Left lung (tissue), 10 donors: ENCODE results near the gene DDX31. TPM values are rescaled to one million over a fixed set of nuclear protein-coding genes. Genes with fewer than 3 reads are reported as not detected.

ENCODE experiments used
- ATAC-seq: fragments of 200-7000 bp; cut with Tn5 transposase; one replicate; pipeline ENCODE4 v1.9.1; 2020; ENCODE audit warnings: moderate library complexity
- DNase-seq, 4 donors: peaks; one replicate each; pipeline ENCODE4 v3.0.0-alpha.2; 2013 to 2020
- H3K27ac ChIP-seq, 2 donors: fragments of 200-600 bp; sonication (generic) in 1 of 2; one replicate each; pipeline versions ENCODE4 v1.5.0 to v1.8.0; 2020 to 2021
- H3K27me3 ChIP-seq, 2 donors: fragments of 200-600 bp; sonication (generic) in 1 of 2; one replicate each; pipeline versions ENCODE4 v1.5.0 to v1.8.0; 2020 to 2021
- H3K36me3 ChIP-seq, 2 donors: fragments of 200-600 bp; sonication (generic) in 1 of 2; one replicate each; pipeline versions ENCODE4 v1.5.0 to v1.8.0; 2020 to 2021
- H3K4me1 ChIP-seq, 2 donors: fragments of 200-600 bp; one replicate each; pipeline ENCODE4 v1.8.0; 2021
- H3K4me3 ChIP-seq, 2 donors: fragments of 200-600 bp; sonication (generic) in 1 of 2; one replicate each; pipeline versions ENCODE4 v1.5.0 to v1.8.0; 2020 to 2021; ENCODE audit warnings: mild to moderate bottlenecking in 1 of 2
- H3K9me3 ChIP-seq, 2 donors: fragments of 200-600 bp; sonication (generic) in 1 of 2; one replicate each; pipeline versions ENCODE4 v1.5.0 to v1.8.0; 2020 to 2021
- intact Hi-C, 2 donors: fragments of 100-400 bp; cut with DNase I; formaldehyde crosslinking; loops; one replicate each; pipeline versions ENCODE4 v1.11.2 to v1.14.2; 2022
- polyA plus RNA-seq, 6 donors: library from polyadenylated mRNA; unstranded; fragments of 120-200 nt; gene quantifications; one replicate each; pipeline ENCODE4 v1.2.1, GENCODE V29; 2013; ENCODE audit not compliant: insufficient read length in 6 of 6
- total RNA-seq, 2 donors: library from RNA; stranded (reverse); fragmentation: NEBNext Ultra II Directional; extraction: Animal tissue kit (Norgen Biotek cat#: 25700); gene quantifications; one replicate each; pipeline ENCODE4 v1.2.1, GENCODE V29; 2021
- TF ChIP-seq, protein P1 (sequence below), 2 donors: fragments of 200-600 bp; sonication (generic) in 1 of 2; IDR thresholded peaks; one replicate each; pipeline versions ENCODE4 v1.5.0 to v1.8.0; 2021; ENCODE audit warnings: antibody characterized with exemption in 2 of 2
- donor health status: DM: no; HTN: yes; CAD: no.
- donor health status: DM: no; HTN: no; CAD: no.

DDX31 gene
- total and polyA plus RNA-seq, 8 donors, result 12.0 to 16.5 (median 14.9) TPM

DNA sequence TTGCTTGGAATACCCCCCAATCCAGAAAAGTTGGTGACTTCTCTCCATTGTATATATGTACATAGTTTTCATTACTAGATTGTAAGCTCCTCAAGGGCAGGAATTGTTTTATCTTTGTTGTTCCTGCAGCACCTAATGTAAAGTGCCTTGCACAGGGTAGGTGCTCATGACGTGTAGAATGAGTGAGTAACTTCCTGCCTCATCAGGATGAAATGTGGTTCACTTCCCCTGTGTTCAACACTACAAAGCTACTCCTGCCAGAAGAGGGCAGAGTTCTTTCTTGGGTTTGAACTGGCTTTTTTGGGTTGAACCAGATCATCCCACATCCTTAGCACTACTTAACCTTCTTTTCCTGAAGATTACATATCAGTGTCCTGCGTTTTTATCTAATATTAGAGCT lies 24.4 kb upstream of the DDX31 start:
- ATAC-seq, result peak; percentile 44
- Histone ChIP-seq H3K9me3 (peaks cover 0 to 33% of the 10 kb centered on the region in 2 donors), H3K36me3 (peaks cover 0 to 31% of the 10 kb centered on the region in 2 donors), H3K27ac (no peak overlapping the region), H3K4me1 (no peaks in the 10 kb centered on the region), H3K4me3 (no peak overlapping the region), H3K27me3 (no peaks in the 10 kb centered on the region)
- intact Hi-C loops, result no loop called here
- TF ChIP-seq, protein P1, sequence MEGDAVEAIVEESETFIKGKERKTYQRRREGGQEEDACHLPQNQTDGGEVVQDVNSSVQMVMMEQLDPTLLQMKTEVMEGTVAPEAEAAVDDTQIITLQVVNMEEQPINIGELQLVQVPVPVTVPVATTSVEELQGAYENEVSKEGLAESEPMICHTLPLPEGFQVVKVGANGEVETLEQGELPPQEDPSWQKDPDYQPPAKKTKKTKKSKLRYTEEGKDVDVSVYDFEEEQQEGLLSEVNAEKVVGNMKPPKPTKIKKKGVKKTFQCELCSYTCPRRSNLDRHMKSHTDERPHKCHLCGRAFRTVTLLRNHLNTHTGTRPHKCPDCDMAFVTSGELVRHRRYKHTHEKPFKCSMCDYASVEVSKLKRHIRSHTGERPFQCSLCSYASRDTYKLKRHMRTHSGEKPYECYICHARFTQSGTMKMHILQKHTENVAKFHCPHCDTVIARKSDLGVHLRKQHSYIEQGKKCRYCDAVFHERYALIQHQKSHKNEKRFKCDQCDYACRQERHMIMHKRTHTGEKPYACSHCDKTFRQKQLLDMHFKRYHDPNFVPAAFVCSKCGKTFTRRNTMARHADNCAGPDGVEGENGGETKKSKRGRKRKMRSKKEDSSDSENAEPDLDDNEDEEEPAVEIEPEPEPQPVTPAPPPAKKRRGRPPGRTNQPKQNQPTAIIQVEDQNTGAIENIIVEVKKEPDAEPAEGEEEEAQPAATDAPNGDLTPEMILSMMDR (IDR thresholded peaks at IDR 0.05), result no peak
- no peak for DNase-seq

DNA sequence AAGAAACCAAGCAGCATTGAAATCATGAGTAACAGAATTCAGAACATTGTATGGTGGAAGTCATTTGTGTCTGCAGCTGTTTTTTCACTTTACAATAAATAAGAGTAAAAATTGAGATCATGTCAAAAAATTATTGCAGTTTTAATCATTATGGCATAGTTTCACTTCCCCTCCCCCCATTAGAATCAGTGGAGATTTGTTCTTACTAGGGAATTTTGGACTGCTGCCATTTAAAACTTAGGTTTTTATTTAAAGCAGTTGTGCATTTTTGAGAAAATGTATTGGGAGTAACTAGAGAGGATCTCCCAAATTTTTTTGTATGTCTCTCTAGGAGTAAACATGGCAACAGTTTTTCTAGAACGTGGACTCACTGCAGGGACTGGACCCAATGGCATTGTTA lies 20.9 kb upstream of the DDX31 start:
- ATAC-seq, result no peak
- TF ChIP-seq, protein P1 (IDR thresholded peaks at IDR 0.05), result no peak
- peaks cover 0 to 65% of the 10 kb centered on the region in 2 donors for H3K36me3 ChIP-seq

DNA sequence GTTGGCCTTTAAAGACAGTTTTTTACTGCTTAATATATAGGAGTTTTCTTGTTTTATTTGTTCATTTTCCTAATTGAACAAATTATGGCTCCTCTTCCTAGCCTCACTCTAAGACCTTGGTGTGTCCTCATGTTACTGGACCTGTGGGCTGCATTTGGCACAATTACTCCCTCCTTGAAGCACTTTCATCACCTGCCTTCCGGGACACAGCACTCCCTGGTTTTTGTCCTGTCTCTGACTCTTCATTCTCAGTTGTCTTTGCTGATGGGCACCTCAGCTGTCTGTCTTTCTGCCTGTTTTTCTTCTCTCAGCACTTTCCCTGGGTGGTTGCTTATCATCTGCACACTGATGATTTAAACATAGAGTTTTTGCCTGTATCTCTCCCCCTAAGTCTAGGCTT lies 14.1 kb upstream of the DDX31 start:
- no peak for ATAC-seq
- TF ChIP-seq, protein P1 (IDR thresholded peaks at IDR 0.05), result no peak
- Histone ChIP-seq H3K27me3 (no peaks in the 10 kb centered on the region), H3K4me3 (no peak overlapping the region), H3K36me3 (peaks cover 0 to 82% of the 10 kb centered on the region in 2 donors), H3K4me1 (no peaks in the 10 kb centered on the region), H3K9me3 (no peaks in the 10 kb centered on the region), H3K27ac (no peak overlapping the region)
- no peak for DNase-seq
- intact Hi-C loops, result no loop called here

More for the DNA sequence above, 20.9 kb upstream of the DDX31 start:
- Histone ChIP-seq H3K4me3 (no peak overlapping the region), H3K4me1 (no peaks in the 10 kb centered on the region), H3K27ac (no peak overlapping the region), H3K9me3 (peaks cover 0 to 2% of the 10 kb centered on the region in 2 donors), H3K27me3 (no peaks in the 10 kb centered on the region)
- intact Hi-C loops, result no loop called here
- peak in 1 of 4 donors; percentile 46 for DNase-seq

DNA sequence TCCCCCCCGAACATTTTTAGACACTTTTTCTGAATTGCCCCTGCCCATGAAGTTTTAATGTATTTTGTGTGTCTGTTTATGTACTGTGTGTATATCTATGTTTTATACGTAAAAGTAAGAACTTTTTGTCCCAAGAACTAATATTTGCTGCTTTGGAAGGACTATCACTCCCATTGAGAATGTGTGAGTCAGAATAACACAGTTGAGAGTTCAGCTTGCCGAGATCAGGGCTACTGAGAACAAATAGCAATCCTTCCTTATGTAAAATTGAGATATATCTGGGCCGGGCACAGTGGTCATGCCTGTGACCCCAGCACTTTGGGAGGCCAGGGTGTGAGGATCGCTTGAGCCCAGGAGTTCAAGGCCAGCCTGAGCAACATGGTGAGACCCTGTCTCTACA lies 11.8 kb upstream of the DDX31 start:
- Histone ChIP-seq H3K4me1 (no peaks in the 10 kb centered on the region), H3K4me3 (no peak overlapping the region), H3K27ac (no peak overlapping the region), H3K36me3 (peaks cover 0 to 71% of the 10 kb centered on the region in 2 donors), H3K27me3 (no peaks in the 10 kb centered on the region), H3K9me3 (no peaks in the 10 kb centered on the region)
- ATAC-seq (no peak), DNase-seq (no peak)
- intact Hi-C loops, result no loop called here
- TF ChIP-seq, protein P1 (IDR thresholded peaks at IDR 0.05), result no peak

DNA sequence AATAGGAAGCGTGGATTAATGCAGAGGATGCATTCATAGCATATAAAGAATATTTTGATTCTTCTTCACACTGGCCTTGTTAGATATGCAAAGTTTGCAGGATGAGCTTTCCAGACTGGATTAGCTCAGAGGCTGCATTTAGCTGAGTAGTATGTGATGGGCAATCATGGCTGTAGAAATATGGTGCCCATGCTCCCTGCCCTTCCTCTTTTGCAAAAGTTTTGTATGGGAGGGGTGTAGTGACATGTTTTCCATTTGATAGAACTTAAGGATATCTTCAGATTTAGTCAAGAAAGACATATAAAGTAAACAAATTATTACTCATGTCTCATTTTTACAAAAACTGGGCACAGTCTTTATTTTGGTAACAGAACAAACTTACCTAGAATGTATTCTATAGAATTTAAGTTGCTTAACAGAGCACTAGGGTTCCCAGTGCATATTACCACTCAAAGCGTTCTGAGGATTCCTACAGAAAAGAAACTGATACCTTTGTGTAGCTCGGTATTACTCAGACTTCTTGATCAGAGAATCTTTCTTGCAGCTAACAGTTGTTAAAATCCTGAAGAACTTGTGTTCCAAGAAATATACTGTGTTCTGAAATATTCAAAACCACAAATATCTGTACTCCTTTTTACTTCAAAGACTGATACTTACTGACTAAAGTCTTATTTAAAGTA lies 10.3 kb upstream of the DDX31 start:
- intact Hi-C loops, result no loop called here
- H3K27me3 ChIP-seq, result no peaks in the 10 kb centered on the region
- H3K4me1 ChIP-seq, result peaks cover 0 to 6% of the 10 kb centered on the region in 2 donors
- H3K27ac ChIP-seq, result no peak overlapping the region
- ATAC-seq, result no peak
- no peak for DNase-seq
- H3K9me3 ChIP-seq, result no peaks in the 10 kb centered on the region
- H3K4me3 ChIP-seq, result no peak overlapping the region
- H3K36me3 ChIP-seq, result peaks cover 0 to 58% of the 10 kb centered on the region in 2 donors
- TF ChIP-seq, protein P1 (IDR thresholded peaks at IDR 0.05), result no peak
